HG02885 (cell line): ENCODE results near the gene TTC9B.

Source experiments
- ATAC-seq: cut with Tn5 transposase; IDR thresholded peaks from one replicate; pipeline ENCODE4 v1.9.1; 2021; ENCODE audit warnings: mild to moderate bottlenecking; ENCODE audit not compliant: unreplicated experiment, poor library complexity

Gene TTC9B

GRCh38 chr19:40217027-40217810 is 965 bp downstream of the TTC9B start:
- no peak for ATAC-seq

GRCh38 chr19:40216777-40217026 is 1.5 kb downstream of the TTC9B start:
- ATAC-seq, result no peak

- no peak for ATAC-seq
These were observed 2.0 kb downstream of the TTC9B start for GRCh38 chr19:40216013-40216776.

GRCh38 chr19:40214936-40215335 is 3.2 kb downstream of the TTC9B start:
- ATAC-seq, result no peak

- ATAC-seq, result no peak
These were observed 4.2 kb downstream of the TTC9B start for GRCh38 chr19:40213882-40214570.

- ATAC-seq, result no peak
These were observed 4.8 kb downstream of the TTC9B start for GRCh38 chr19:40213251-40213829.

GRCh38 chr19:40210889-40211288 is 7.3 kb downstream of the TTC9B start:
- ATAC-seq, result no peak

GRCh38 chr19:40208602-40209001 is 9.6 kb downstream of the TTC9B start:
- no peak for ATAC-seq

- ATAC-seq, result no peak
These were observed 12.4 kb downstream of the TTC9B start for GRCh38 chr19:40205760-40206159.

- ATAC-seq, result no peak
These were observed 13.8 kb downstream of the TTC9B start for GRCh38 chr19:40204381-40204780.

GRCh38 chr19:40200341-40201099 is 17.7 kb downstream of the TTC9B start:
- no peak for ATAC-seq

GRCh38 chr19:40198272-40198990 is 19.8 kb downstream of the TTC9B start:
- ATAC-seq, result no peak

- ATAC-seq, result no peak
These were observed 24.7 kb downstream of the TTC9B start for GRCh38 chr19:40193587-40193849.

GRCh38 chr19:40192758-40193586 is 25.2 kb downstream of the TTC9B start:
- ATAC-seq, result no peak

- peak; percentile 16 for ATAC-seq
These were observed 26.1 kb downstream of the TTC9B start for GRCh38 chr19:40191836-40192646.

GRCh38 chr19:40190891-40191835 is 27.0 kb downstream of the TTC9B start, which contains the start of gene MAP3K10:
MAP3K10 (plus strand) TSS chr19:40191426; CDS start chr19:40192032, 606 bp downstream.
- ATAC-seq, result peak; percentile 77

- no peak for ATAC-seq
These were observed 33.9 kb downstream of the TTC9B start for GRCh38 chr19:40184273-40184672.
